HepG2 (cell line): ENCODE measurements around the gene SERINC2. TPM values are rescaled to one million over a fixed set of nuclear protein-coding genes. Genes with fewer than 3 reads are reported as not detected.

Experiments
- ATAC-seq: fragments of 200-7000 bp; cut with Tn5 transposase; 3 replicates; pipeline ENCODE4 v1.9.1; 2020; ENCODE audit warnings: mild to moderate bottlenecking, moderate library complexity
- BruUV-seq: library from RNA; stranded (reverse); fragments of 400-500 nt; replicated peaks from 2 replicates; lab custom pipeline; 2021; lab: Mats Ljungman, UMichigan
- CTCF ChIA-PET: fragments of 300-600 bp; formaldehyde crosslinking; extraction: SDS; loops from one replicate; lab custom pipeline; 2021; ENCODE audit warnings: low total read pairs, inconsistent platforms, low intra/inter-chr PET ratio; lab: Yijun Ruan, JAX
- POLR2A ChIA-PET: fragments of 350-600 bp; sonication (Branson Sonifier 250); formaldehyde crosslinking; loops from one replicate; lab custom pipeline; 2020; ENCODE audit warnings: antibody characterized with exemption, inconsistent platforms; lab: Yijun Ruan, JAX
- DNase-seq: peaks from one replicate; pipeline ENCODE4 v3.0.0-alpha.2; 2015; ENCODE audit warnings: low spot score
- FAIRE-seq: peaks from 3 replicates; lab custom pipeline; 2011; peaks lifted over from hg19 to GRCh38; lab: Jason Lieb, UNC
- H2AFZ ChIP-seq: one replicate; pipeline ENCODE4 v1.6.1; 2011; ENCODE audit warnings: low read length, inconsistent platforms
- H3K27ac ChIP-seq: fragments of 300-600 bp; 3 replicates; pipeline ENCODE4 v1.8.0; 2011; ENCODE audit warnings: mixed run types, mild to moderate bottlenecking, mixed read lengths, low read length, inconsistent platforms; ENCODE audit not compliant: insufficient read depth; ENCODE audit errors: extremely low read length
- H3K27me3 ChIP-seq, 2 experiments: fragments of 200-600 bp in 1 of 2; 2 replicates in 1 of 2; 3 replicates in 1 of 2; pipeline versions ENCODE4 v1.6.0 to v1.8.0; 2011; ENCODE audit warnings: low read length in 2 of 2, mild to moderate bottlenecking in 2 of 2, moderate library complexity in 2 of 2, inconsistent platforms in 1 of 2; ENCODE audit not compliant: insufficient read depth in 2 of 2, control insufficient read depth in 1 of 2
- H3K36me3 ChIP-seq, 2 experiments: fragments of 200-600 bp in 1 of 2; replicated peaks in 1 of 2; 2 replicates in 1 of 2; 3 replicates in 1 of 2; pipeline versions ENCODE4 v1.5.1 to v1.8.0; 2011; ENCODE audit warnings: low read length in 2 of 2, inconsistent platforms in 1 of 2; ENCODE audit not compliant: insufficient read depth in 2 of 2, control insufficient read depth in 1 of 2
- H3K4me1 ChIP-seq: 2 replicates; pipeline ENCODE4 v1.5.1; 2012; ENCODE audit warnings: low read length, inconsistent platforms; ENCODE audit not compliant: insufficient read depth
- H3K4me2 ChIP-seq: 2 replicates; pipeline ENCODE4 v1.6.0; 2011; ENCODE audit warnings: low read depth, low read length, inconsistent platforms
- H3K4me3 ChIP-seq, 3 experiments: fragments of 200-600 bp in 1 of 3; sonication (generic), shearing (Covaris generic) in 1 of 3; replicated peaks in 1 of 3; 2 replicates each; pipeline ENCODE4 v1.5.1; 2011 to 2016; ENCODE audit warnings: low read length in 3 of 3, inconsistent platforms in 2 of 3, low read depth in 2 of 3, mild to moderate bottlenecking in 2 of 3, control low read depth in 1 of 3, mixed read lengths in 1 of 3; ENCODE audit not compliant: insufficient read depth in 1 of 3
- H3K79me2 ChIP-seq: one replicate; pipeline ENCODE4 v1.6.1; 2011; ENCODE audit warnings: low read length, inconsistent platforms; ENCODE audit not compliant: insufficient read depth
- H3K9ac ChIP-seq: 2 replicates; pipeline ENCODE4 v1.6.0; 2011; ENCODE audit warnings: mild to moderate bottlenecking, low read depth, low read length, inconsistent platforms; ENCODE audit not compliant: insufficient read depth
- H3K9me3 ChIP-seq: 2 replicates; pipeline ENCODE4 v1.5.1; 2012; ENCODE audit warnings: mild to moderate bottlenecking, low read length
- H4K20me1 ChIP-seq: 2 replicates; pipeline ENCODE4 v1.6.0; 2011; ENCODE audit warnings: inconsistent platforms, mild to moderate bottlenecking, low read length, moderate library complexity; ENCODE audit not compliant: insufficient read depth
- HINFP ChIP-seq: sonication (generic); formaldehyde crosslinking; IDR thresholded peaks from 2 replicates; pipeline ENCODE4 v1.4.0; 2020; ENCODE audit warnings: low read depth, mild to moderate bottlenecking, missing genetic modification reagents
- RAD51 ChIP-seq: fragments of 450-650 bp; IDR thresholded peaks from 2 replicates; pipeline ENCODE4 v1.6.1; 2016; ENCODE audit warnings: borderline replicate concordance
- ZNF629 ChIP-seq: sonication (generic); formaldehyde crosslinking; conservative IDR thresholded peaks from 2 replicates; pipeline ENCODE4 v1.5.0; 2020; ENCODE audit warnings: missing genetic modification reagents
- ZNF776 ChIP-seq: sonication (generic); formaldehyde crosslinking; IDR thresholded peaks from 2 replicates; pipeline ENCODE4 v1.4.0; 2020; ENCODE audit warnings: mild to moderate bottlenecking, missing genetic modification reagents
- WGBS: methylation state at CpG from one replicate; pipeline ENCODE4 v1.1.6; 2017; ENCODE audit warnings: low lambda C conversion rate; 5-methylcytosine and 5-hydroxymethylcytosine counted together
- in situ Hi-C: cut with HindIII; loops from 2 replicates; pipeline ENCODE4 v1.10.0; 2017; ENCODE audit warnings: low pct_unique_long_range_greater_than_20kb; ENCODE audit not compliant: extremely low pct_ligation_motif_present
- intact Hi-C: fragments of 100-400 bp; cut with micrococcal nuclease; formaldehyde crosslinking; loops from one replicate; pipeline ENCODE4 v1.10.0; 2022; ENCODE audit not compliant: unreplicated experiment
- polyA plus RNA-seq, 8 experiments: library from polyadenylated mRNA; depleted of rRNA in 3 of 8; stranded (reverse) in 7 of 8; unstranded in 1 of 8; fragments of >200 nt; fragmentation: Illumina TruSeq in 4 of 8; extraction: Trizol in 4 of 8; gene quantifications; 2 replicates each; pipeline versions ENCODE4 v1.2.1 to v1.2.3, GENCODE V29; 2011 to 2016; ENCODE audit warnings: low read depth in 4 of 8, missing spikeins in 1 of 8, mixed read lengths in 1 of 8; ENCODE audit not compliant: insufficient read depth in 1 of 8
- total RNA-seq, 5 experiments: library from RNA; depleted of rRNA; stranded (reverse); fragments of >200 nt; fragmentation: Illumina TruSeq; extraction: Trizol; gene quantifications; 2 replicates each; pipeline ENCODE4 v1.2.3, GENCODE V29; 2016; ENCODE audit warnings: low read depth in 1 of 5

Gene SERINC2
- total and polyA plus RNA-seq, 2 of the 13 experiments (the other 11 are each of a cell fraction or from before 2014, with no cell fraction given): 4.8 to 126 TPM

- no peak for TF ChIP-seq HINFP
- TF ChIP-seq ZNF776 (CRISPR knock-in tag): no peak
Measured at GRCh38 chr1:31401241-31401640, 11.8 kb upstream of the SERINC2 start (continued).

- in situ Hi-C loops: no loop called here
- no peaks in the 10 kb centered on the region for H4K20me1 ChIP-seq
- ATAC-seq (no peak), FAIRE-seq (no peak)
- no peak overlapping the region for H2AFZ ChIP-seq
- intact Hi-C loops: no loop called here
- TF ChIP-seq RAD51 (no peak), ZNF629 (CRISPR knock-in tag) (peak; percentile 82)
- TF ChIP-seq, all 625 proteins: peak for 1
- Histone ChIP-seq H3K4me3 (no peak overlapping the region), H3K36me3 (no peaks in the 10 kb centered on the region), H3K27ac (no peak overlapping the region), H3K4me1 (peaks cover 9% of the 10 kb centered on the region; the same call in 1 of the 2 replicates), H3K9me3 (no peaks in the 10 kb centered on the region), H3K4me2 (no peak overlapping the region), H3K79me2 (no peaks in the 10 kb centered on the region), H3K9ac (no peak overlapping the region), H3K27me3 (peaks cover under 1 to 32% of the 10 kb centered on the region in 2 experiments; a peak in 2 of 5 replicates)
- ChIA-PET POLR2A (interaction anchor here (1.0 kb wide), 1 partner anchor 11 kb away, joined by 3 read pairs; no protein-coding TSS in a partner anchor), CTCF (no interaction called here)
- no peak for DNase-seq
- 82% methylated on average over 4 of the region's 6 CpGs for WGBS
- BruUV-seq: no TSS peak
Measured at GRCh38 chr1:31405578-31406245, 7.3 kb upstream of the SERINC2 start.
